Nucleus accumbens (tissue), 56 donors: ENCODE data around the gene PALM.

Source experiments
- DNase-seq, 56 donors: peaks; one replicate each; lab custom pipeline; 2025; lab: John Stamatoyannopoulos, UW

The PALM gene

GRCh38 chr19:771332-771785 lies 62.6 kb downstream of the PALM start:
- DNase-seq: no peak

- no peak for DNase-seq
Observed at GRCh38 chr19:772063-772462, 63.3 kb downstream of the PALM start.

GRCh38 chr19:772730-773436 lies 64.1 kb downstream of the PALM start:
- no peak for DNase-seq

- DNase-seq: no peak
Observed at GRCh38 chr19:776549-776948, 67.8 kb downstream of the PALM start.

GRCh38 chr19:778910-779653 lies 70.3 kb downstream of the PALM start:
- DNase-seq: no peak

- no peak for DNase-seq
Observed at GRCh38 chr19:780935-781334, 72.2 kb downstream of the PALM start.

GRCh38 chr19:781800-782184 lies 73.1 kb downstream of the PALM start:
- DNase-seq: no peak

- DNase-seq: no peak
Observed at GRCh38 chr19:782185-782877, 73.6 kb downstream of the PALM start.

- no peak for DNase-seq
Observed at GRCh38 chr19:782878-783668, 74.3 kb downstream of the PALM start.

- DNase-seq: no peak
Observed at GRCh38 chr19:784541-784940, 75.8 kb downstream of the PALM start.

GRCh38 chr19:787536-787935 lies 78.8 kb downstream of the PALM start:
- DNase-seq: no peak

GRCh38 chr19:788686-788982 lies 79.9 kb downstream of the PALM start:
- DNase-seq: no peak

GRCh38 chr19:788983-789700 lies 80.4 kb downstream of the PALM start:
- no peak for DNase-seq

GRCh38 chr19:789701-790060 lies 80.9 kb downstream of the PALM start:
- no peak for DNase-seq

GRCh38 chr19:791007-791566 lies 82.4 kb downstream of the PALM start:
- no peak for DNase-seq

GRCh38 chr19:791567-792305 lies 83.0 kb downstream of the PALM start:
- no peak for DNase-seq

GRCh38 chr19:792306-792885 lies 83.7 kb downstream of the PALM start:
- DNase-seq: no peak

- no peak for DNase-seq
Observed at GRCh38 chr19:793806-794205, 85.1 kb downstream of the PALM start.

- DNase-seq: peak in 6 of 56 donors; percentile 12 to 62 (median 27)
Observed at GRCh38 chr19:795073-795611, 86.4 kb downstream of the PALM start.
